Neuronal stem cell (in vitro differentiated cells): ENCODE results near the gene SERPINB3.
"Not testable (repeated sequence)": the region's sequence is repeated elsewhere in the genome, so short reads cannot be mapped to it uniquely, and the experiment has no call there.

ENCODE experiments used
- DNase-seq: peaks from one replicate; pipeline ENCODE4 v3.0.0-alpha.2; 2013; ENCODE audit warnings: low spot score
- H2AFZ ChIP-seq: one replicate; pipeline ENCODE4 v1.6.1; 2013; ENCODE audit warnings: mild to moderate bottlenecking, low read length, inconsistent platforms
- H2AK5ac ChIP-seq: 2 replicates; pipeline ENCODE4 v1.6.1; 2013; ENCODE audit warnings: low read depth, mild to moderate bottlenecking, inconsistent platforms, low read length, moderate library complexity, mixed read lengths
- H2BK120ac ChIP-seq: 2 replicates; pipeline ENCODE4 v1.6.1; 2013; ENCODE audit warnings: low read depth, mild to moderate bottlenecking, inconsistent platforms, low read length, moderate library complexity, mixed read lengths
- H2BK12ac ChIP-seq: one replicate; pipeline ENCODE4 v1.6.1; 2013; ENCODE audit warnings: low read length, inconsistent platforms
- H2BK15ac ChIP-seq: 2 replicates; pipeline ENCODE4 v1.6.1; 2013; ENCODE audit warnings: mild to moderate bottlenecking, low read length, inconsistent platforms, mixed read lengths
- H2BK5ac ChIP-seq: one replicate; pipeline ENCODE4 v1.6.1; 2013; ENCODE audit warnings: inconsistent platforms, mild to moderate bottlenecking, low read length, moderate library complexity
- H3K14ac ChIP-seq: one replicate; pipeline ENCODE4 v1.6.1; 2013; ENCODE audit warnings: low read length, inconsistent platforms
- H3K18ac ChIP-seq: 2 replicates; pipeline ENCODE4 v1.6.1; 2013; ENCODE audit warnings: low read length, inconsistent platforms
- H3K23ac ChIP-seq: 2 replicates; pipeline ENCODE4 v1.6.1; 2013; ENCODE audit warnings: low read depth, mild to moderate bottlenecking, mixed read lengths, low read length, inconsistent platforms; ENCODE audit not compliant: poor library complexity
- H3K27ac ChIP-seq: replicated peaks from 3 replicates; pipeline ENCODE4 v1.5.1; 2013; ENCODE audit warnings: low read length, inconsistent platforms
- H3K27me3 ChIP-seq, 3 experiments: 2 replicates each; pipeline ENCODE4 v1.6.1; 2013; ENCODE audit warnings: low read length in 3 of 3, mild to moderate bottlenecking in 2 of 3, inconsistent platforms in 1 of 3, low read depth in 1 of 3, mixed read lengths in 1 of 3, moderate library complexity in 1 of 3; ENCODE audit not compliant: control insufficient read depth in 3 of 3, insufficient read depth in 3 of 3
- H3K36me3 ChIP-seq, 2 donors: replicated peaks in 1 of 2; 2 replicates each; pipeline ENCODE4 v1.6.1; 2013; ENCODE audit warnings: low read length in 2 of 2; ENCODE audit not compliant: control insufficient read depth in 2 of 2, insufficient read depth in 2 of 2
- H3K4ac ChIP-seq: 2 replicates; pipeline ENCODE4 v1.6.1; 2013; ENCODE audit warnings: inconsistent platforms, mild to moderate bottlenecking, low read length, moderate library complexity
- H3K4me1 ChIP-seq, 2 donors: 1 replicate in 1 of 2; 2 replicates in 1 of 2; pipeline ENCODE4 v1.6.1; 2013; ENCODE audit warnings: low read length in 2 of 2, low read depth in 1 of 2; ENCODE audit not compliant: control insufficient read depth in 2 of 2, insufficient read depth in 1 of 2
- H3K4me2 ChIP-seq: one replicate; pipeline ENCODE4 v1.6.1; 2013; ENCODE audit warnings: mild to moderate bottlenecking, low read length, inconsistent platforms; ENCODE audit not compliant: insufficient read depth, poor library complexity, severe bottlenecking
- H3K4me3 ChIP-seq, 2 donors: 2 replicates each; pipeline ENCODE4 v1.5.1; 2013; ENCODE audit warnings: low read length in 2 of 2, mild to moderate bottlenecking in 2 of 2, inconsistent platforms in 1 of 2, moderate library complexity in 1 of 2
- H3K79me1 ChIP-seq: one replicate; pipeline ENCODE4 v1.6.1; 2013; ENCODE audit warnings: low read depth, mild to moderate bottlenecking, inconsistent platforms, low read length, moderate library complexity
- H3K9ac ChIP-seq: one replicate; pipeline ENCODE4 v1.6.1; 2013; ENCODE audit warnings: mild to moderate bottlenecking, low read depth, low read length, inconsistent platforms; ENCODE audit not compliant: poor library complexity
- H3K9me3 ChIP-seq, 2 donors: replicated peaks in 1 of 2; 2 replicates each; pipeline versions ENCODE3 to v1.6.1; 2013; ENCODE audit warnings: low read length in 2 of 2, mild to moderate bottlenecking in 2 of 2, inconsistent platforms in 1 of 2, low read depth in 1 of 2, mixed read lengths in 1 of 2, moderate library complexity in 1 of 2; ENCODE audit not compliant: control insufficient read depth in 2 of 2, insufficient read depth in 1 of 2
- H4K8ac ChIP-seq: one replicate; pipeline ENCODE4 v1.6.1; 2013; ENCODE audit warnings: low read depth, mild to moderate bottlenecking, inconsistent platforms, low read length, moderate library complexity
- H4K91ac ChIP-seq: one replicate; pipeline ENCODE4 v1.6.1; 2013; ENCODE audit warnings: low read length, low read depth, mild to moderate bottlenecking, inconsistent platforms; ENCODE audit not compliant: poor library complexity
- WGBS, 2 donors: extraction: QIAGEN DNeasy Blood & Tissue Kit; methylation state at CpG; one replicate each; pipeline ENCODE4 v1.1.7; 2013; ENCODE audit warnings: missing lambda C conversion rate in 2 of 2, mixed read lengths in 1 of 2; ENCODE audit not compliant: insufficient read length in 2 of 2, insufficient replicate concordance in 1 of 2; ENCODE audit errors: extremely low coverage in 2 of 2; 5-methylcytosine and 5-hydroxymethylcytosine counted together

The SERPINB3 gene

DNA sequence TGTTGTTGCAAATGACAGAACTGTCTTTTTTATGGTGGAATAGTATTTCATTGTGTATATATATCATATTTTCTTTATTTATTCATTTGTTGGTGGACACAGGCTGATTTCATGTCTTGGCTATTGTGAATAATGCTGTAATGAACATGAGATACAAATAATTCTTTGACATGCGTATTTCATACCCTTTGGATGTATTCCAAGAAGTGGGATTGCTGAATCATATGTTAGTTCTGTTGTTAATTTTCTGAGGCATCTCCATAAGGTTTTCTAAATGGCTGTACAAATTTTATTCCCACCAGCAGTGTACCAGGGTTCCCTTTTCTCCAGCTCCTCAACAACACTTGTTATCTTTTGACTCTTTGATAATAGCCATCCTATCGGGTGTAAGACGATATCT lies 11.4 kb downstream of the SERPINB3 start:
- not testable (repeated sequence) for H3K14ac ChIP-seq, H2AFZ ChIP-seq, H2BK120ac ChIP-seq, H3K27ac ChIP-seq, H2BK5ac ChIP-seq, H2BK15ac ChIP-seq, H4K91ac ChIP-seq, H3K4ac ChIP-seq, H3K23ac ChIP-seq, H3K27me3 ChIP-seq, H3K4me3 ChIP-seq, H2AK5ac ChIP-seq, H3K4me2 ChIP-seq, H2BK12ac ChIP-seq, H3K79me1 ChIP-seq, H3K9me3 ChIP-seq, H3K36me3 ChIP-seq, H3K9ac ChIP-seq, H3K18ac ChIP-seq, DNase-seq, H3K4me1 ChIP-seq, H4K8ac ChIP-seq
- no CpG with 5 or more reads among the region's 3 CpGs for WGBS, 2 donors

DNA sequence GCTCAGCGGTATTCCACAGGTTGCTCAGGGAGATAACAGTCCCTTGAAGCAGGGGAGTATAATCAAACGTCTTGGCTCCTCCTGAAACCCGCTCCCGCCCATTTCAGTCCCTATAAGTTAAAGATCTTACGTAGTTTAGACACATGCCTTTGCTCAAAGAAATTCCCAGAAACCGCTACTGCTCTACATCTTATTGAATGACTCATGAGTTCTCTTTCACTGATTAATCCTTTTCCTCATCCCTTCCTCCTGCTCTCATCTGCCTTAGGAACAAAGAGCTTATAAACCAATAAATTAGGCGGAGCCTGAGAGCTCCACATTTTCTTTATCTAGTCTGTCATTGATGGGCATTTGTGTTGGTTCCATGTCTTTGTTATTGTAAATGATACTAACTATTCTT lies 13.5 kb downstream of the SERPINB3 start:
- Histone ChIP-seq H3K18ac (no peak overlapping the region), H2BK15ac (no peak overlapping the region), H3K27ac (no peak overlapping the region), H3K4me3 (no peak overlapping the region), H3K9ac (no peak overlapping the region), H3K9me3 (no peaks in the 10 kb centered on the region), H4K8ac (no peak overlapping the region), H2BK120ac (no peak overlapping the region), H3K36me3 (no peaks in the 10 kb centered on the region), H3K27me3 (no peaks in the 10 kb centered on the region), H2AK5ac (no peak overlapping the region), H4K91ac (no peak overlapping the region), H3K23ac (no peak overlapping the region), H3K79me1 (no peaks in the 10 kb centered on the region), H3K4me1 (no peaks in the 10 kb centered on the region), H3K14ac (no peak overlapping the region), H2AFZ (no peak overlapping the region), H2BK12ac (no peak overlapping the region), H3K4me2 (no peak overlapping the region), H2BK5ac (no peak overlapping the region), H3K4ac (no peak overlapping the region)
- no peak for DNase-seq
- no CpG with 5 or more reads among the region's 7 CpGs for WGBS, 2 donors

DNA sequence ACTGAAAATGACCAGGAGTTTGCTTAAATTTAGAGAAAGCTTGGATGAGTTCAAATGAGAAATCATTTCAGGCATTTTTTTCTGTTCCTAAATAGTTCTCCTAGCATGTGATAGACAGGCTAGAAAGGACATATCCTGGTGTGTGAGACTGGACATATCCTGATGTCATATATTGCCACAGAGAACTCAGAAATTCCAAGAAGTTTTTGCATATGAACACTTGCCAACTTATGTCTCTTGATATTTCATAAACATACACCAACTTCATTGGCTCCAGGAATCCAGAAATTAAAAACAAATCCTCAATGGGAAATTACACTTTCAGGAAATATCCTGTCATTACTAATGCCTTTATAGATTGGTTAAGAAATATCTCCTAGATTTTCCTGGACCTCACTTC lies 14.8 kb downstream of the SERPINB3 start:
- Histone ChIP-seq H3K14ac (no peak overlapping the region), H2AK5ac (no peak overlapping the region), H3K23ac (no peak overlapping the region), H3K27ac (no peak overlapping the region), H3K9me3 (no peaks in the 10 kb centered on the region), H3K79me1 (no peaks in the 10 kb centered on the region), H3K4me1 (no peaks in the 10 kb centered on the region), H3K9ac (no peak overlapping the region), H4K91ac (no peak overlapping the region), H2AFZ (no peak overlapping the region), H3K36me3 (no peaks in the 10 kb centered on the region), H2BK12ac (no peak overlapping the region), H2BK15ac (no peak overlapping the region), H4K8ac (no peak overlapping the region), H2BK120ac (no peak overlapping the region), H3K27me3 (no peaks in the 10 kb centered on the region), H3K4me3 (no peak overlapping the region), H3K4me2 (no peak overlapping the region), H3K4ac (no peak overlapping the region), H2BK5ac (no peak overlapping the region), H3K18ac (no peak overlapping the region)
- DNase-seq: no peak

DNA sequence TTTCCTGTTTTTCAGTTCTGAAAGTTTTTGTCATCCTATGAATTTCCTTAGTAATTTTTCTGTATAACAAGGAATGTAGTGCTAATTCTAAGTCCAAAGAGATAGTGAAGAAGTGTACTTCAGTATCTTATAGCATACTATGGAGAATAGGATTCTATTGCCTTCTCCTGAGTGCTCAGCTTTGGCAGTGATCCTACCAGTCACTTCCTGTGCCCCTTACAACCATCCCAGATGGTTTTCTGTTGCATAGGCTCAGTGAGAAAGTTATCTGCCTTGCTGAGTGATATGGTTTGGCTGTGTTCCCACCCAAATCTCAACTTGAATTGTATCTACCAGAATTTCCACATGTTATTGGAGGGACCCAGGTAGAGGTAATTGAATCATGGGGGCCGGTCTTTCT lies 17.0 kb downstream of the SERPINB3 start:
- WGBS, 2 donors: no CpG with 5 or more reads among the region's 1 CpG
- not testable (repeated sequence) for H3K36me3 ChIP-seq, H4K91ac ChIP-seq

More for the DNA sequence above, 17.0 kb downstream of the SERPINB3 start:
- not testable (repeated sequence) for H3K27me3 ChIP-seq, H3K14ac ChIP-seq, DNase-seq, H4K8ac ChIP-seq, H3K4ac ChIP-seq, H2AFZ ChIP-seq, H2BK12ac ChIP-seq, H2BK5ac ChIP-seq, H3K4me3 ChIP-seq, H2BK15ac ChIP-seq, H3K27ac ChIP-seq, H3K9me3 ChIP-seq, H3K79me1 ChIP-seq, H3K23ac ChIP-seq, H3K4me1 ChIP-seq, H3K9ac ChIP-seq, H3K4me2 ChIP-seq, H3K18ac ChIP-seq, H2AK5ac ChIP-seq, H2BK120ac ChIP-seq
